ENCODE data around the gene HNMT.

DNA sequence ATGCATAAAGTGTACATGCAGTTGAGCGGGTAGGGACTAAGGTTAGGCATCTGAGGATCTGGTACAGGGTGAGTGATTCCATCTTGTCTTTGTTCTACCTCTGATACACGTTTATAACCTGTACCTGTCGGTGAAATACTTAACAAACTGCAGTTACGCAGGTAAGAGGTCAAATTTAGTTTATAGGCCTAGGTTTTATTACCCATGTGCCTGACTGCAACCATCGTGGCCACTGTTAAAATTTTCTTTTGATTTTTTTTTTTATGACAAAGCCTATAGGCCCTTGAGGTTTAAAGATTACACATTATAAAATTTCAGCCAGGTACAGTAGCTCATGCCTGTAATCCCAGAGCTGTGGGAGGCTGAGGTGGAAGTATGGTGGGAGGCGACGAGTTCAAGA lies 15.4 kb upstream of the HNMT start:
- TF ChIP-seq, protein P1, sequence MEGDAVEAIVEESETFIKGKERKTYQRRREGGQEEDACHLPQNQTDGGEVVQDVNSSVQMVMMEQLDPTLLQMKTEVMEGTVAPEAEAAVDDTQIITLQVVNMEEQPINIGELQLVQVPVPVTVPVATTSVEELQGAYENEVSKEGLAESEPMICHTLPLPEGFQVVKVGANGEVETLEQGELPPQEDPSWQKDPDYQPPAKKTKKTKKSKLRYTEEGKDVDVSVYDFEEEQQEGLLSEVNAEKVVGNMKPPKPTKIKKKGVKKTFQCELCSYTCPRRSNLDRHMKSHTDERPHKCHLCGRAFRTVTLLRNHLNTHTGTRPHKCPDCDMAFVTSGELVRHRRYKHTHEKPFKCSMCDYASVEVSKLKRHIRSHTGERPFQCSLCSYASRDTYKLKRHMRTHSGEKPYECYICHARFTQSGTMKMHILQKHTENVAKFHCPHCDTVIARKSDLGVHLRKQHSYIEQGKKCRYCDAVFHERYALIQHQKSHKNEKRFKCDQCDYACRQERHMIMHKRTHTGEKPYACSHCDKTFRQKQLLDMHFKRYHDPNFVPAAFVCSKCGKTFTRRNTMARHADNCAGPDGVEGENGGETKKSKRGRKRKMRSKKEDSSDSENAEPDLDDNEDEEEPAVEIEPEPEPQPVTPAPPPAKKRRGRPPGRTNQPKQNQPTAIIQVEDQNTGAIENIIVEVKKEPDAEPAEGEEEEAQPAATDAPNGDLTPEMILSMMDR (conservative IDR thresholded peaks at IDR 0.05), result no peak
- no peak for TF ChIP-seq ZFX (IDR thresholded peaks at IDR 0.05)
